ENCODE measurements around the gene SAMSN1. TPM values are rescaled to one million over a fixed set of nuclear protein-coding genes. Genes with fewer than 3 reads are reported as not detected.

Gene SAMSN1
- total RNA-seq, 2 experiments from 2014 or later = 2.8 TPM; not detected in 1

GRCh38 chr21:14585122-14585521, 39.0 kb upstream of the SAMSN1 start:
- Histone ChIP-seq H3K4me3 (ENCODE audit: low read depth, low read length, poor library complexity, severe bottlenecking) (no peak overlapping the region), H3K79me2 (ENCODE audit: insufficient read depth, low read depth, low read length) (no peaks in the 10 kb centered on the region), H3K4me2 (ENCODE audit: low read length) (no peak overlapping the region), H3K4me1 (ENCODE audit: insufficient read depth, low read length, poor library complexity, severe bottlenecking) (no peaks in the 10 kb centered on the region), H3K9me2 (ENCODE audit: insufficient read depth, low read length) (no peaks in the 10 kb centered on the region), H3K36me3 (ENCODE audit: insufficient read depth, low read length) (no peaks in the 10 kb centered on the region), H3K9me3 (ENCODE audit: low read length) (no peaks in the 10 kb centered on the region), H3K27ac (ENCODE audit: low read depth, low read length, poor library complexity, severe bottlenecking) (no peak overlapping the region), H4K20me1 (ENCODE audit: insufficient read depth, low read length) (no peaks in the 10 kb centered on the region), H2AFZ (ENCODE audit: low read length) (no peak overlapping the region)
- intact Hi-C loops (cut with micrococcal nuclease; ENCODE audit: unreplicated experiment) = no loop called here
- no TSS peak for BruUV-seq (replicated peaks)
- DNase-seq (ENCODE audit: low spot score) = no peak
- TF ChIP-seq, protein P1, sequence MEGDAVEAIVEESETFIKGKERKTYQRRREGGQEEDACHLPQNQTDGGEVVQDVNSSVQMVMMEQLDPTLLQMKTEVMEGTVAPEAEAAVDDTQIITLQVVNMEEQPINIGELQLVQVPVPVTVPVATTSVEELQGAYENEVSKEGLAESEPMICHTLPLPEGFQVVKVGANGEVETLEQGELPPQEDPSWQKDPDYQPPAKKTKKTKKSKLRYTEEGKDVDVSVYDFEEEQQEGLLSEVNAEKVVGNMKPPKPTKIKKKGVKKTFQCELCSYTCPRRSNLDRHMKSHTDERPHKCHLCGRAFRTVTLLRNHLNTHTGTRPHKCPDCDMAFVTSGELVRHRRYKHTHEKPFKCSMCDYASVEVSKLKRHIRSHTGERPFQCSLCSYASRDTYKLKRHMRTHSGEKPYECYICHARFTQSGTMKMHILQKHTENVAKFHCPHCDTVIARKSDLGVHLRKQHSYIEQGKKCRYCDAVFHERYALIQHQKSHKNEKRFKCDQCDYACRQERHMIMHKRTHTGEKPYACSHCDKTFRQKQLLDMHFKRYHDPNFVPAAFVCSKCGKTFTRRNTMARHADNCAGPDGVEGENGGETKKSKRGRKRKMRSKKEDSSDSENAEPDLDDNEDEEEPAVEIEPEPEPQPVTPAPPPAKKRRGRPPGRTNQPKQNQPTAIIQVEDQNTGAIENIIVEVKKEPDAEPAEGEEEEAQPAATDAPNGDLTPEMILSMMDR (conservative IDR thresholded peaks at IDR 0.05; ENCODE audit: low read length) = no peak
- TF ChIP-seq EZH2phosphoT487 (IDR thresholded peaks at IDR 0.05; ENCODE audit: borderline replicate concordance, low read depth, low read length) = no peak
- ChIA-PET POLR2A (no interaction called here), CTCF (ENCODE audit: unreplicated experiment) (no interaction called here)

- DNase-seq (ENCODE audit: low spot score) = no peak
- H3K4me3 ChIP-seq (ENCODE audit: low read depth, low read length, poor library complexity, severe bottlenecking) = no peak overlapping the region
- no TSS peak for BruUV-seq (replicated peaks)
- intact Hi-C loops (cut with micrococcal nuclease; ENCODE audit: unreplicated experiment) = no loop called here
- CTCF ChIA-PET (ENCODE audit: unreplicated experiment) = no interaction called here
- no peaks in the 10 kb centered on the region for H3K4me1 ChIP-seq (ENCODE audit: insufficient read depth, low read length, poor library complexity, severe bottlenecking)
- no peaks in the 10 kb centered on the region for H3K9me2 ChIP-seq (ENCODE audit: insufficient read depth, low read length)
- no peak overlapping the region for H2AFZ ChIP-seq (ENCODE audit: low read length)
- no peak overlapping the region for H3K4me2 ChIP-seq (ENCODE audit: low read length)
- no peaks in the 10 kb centered on the region for H3K9me3 ChIP-seq (ENCODE audit: low read length)
- no peak for TF ChIP-seq EZH2phosphoT487 (IDR thresholded peaks at IDR 0.05; ENCODE audit: borderline replicate concordance, low read depth, low read length)
- TF ChIP-seq, protein P1 (conservative IDR thresholded peaks at IDR 0.05; ENCODE audit: low read length) = no peak
- no peaks in the 10 kb centered on the region for H3K79me2 ChIP-seq (ENCODE audit: insufficient read depth, low read depth, low read length)
- no peaks in the 10 kb centered on the region for H3K36me3 ChIP-seq (ENCODE audit: insufficient read depth, low read length)
- no peaks in the 10 kb centered on the region for H4K20me1 ChIP-seq (ENCODE audit: insufficient read depth, low read length)
- H3K27ac ChIP-seq (ENCODE audit: low read depth, low read length, poor library complexity, severe bottlenecking) = no peak overlapping the region
- POLR2A ChIA-PET = interaction anchor here (0.7 kb wide), 1 partner anchor 539 kb away, joined by 3 read pairs; no protein-coding TSS in a partner anchor
Observed at GRCh38 chr21:14584357-14585095, 38.4 kb upstream of the SAMSN1 start.

GRCh38 chr21:14583629-14584255, 37.6 kb upstream of the SAMSN1 start:
- no peak overlapping the region for H3K27ac ChIP-seq (ENCODE audit: low read depth, low read length, poor library complexity, severe bottlenecking)
- no peak overlapping the region for H3K4me3 ChIP-seq (ENCODE audit: low read depth, low read length, poor library complexity, severe bottlenecking)
- H3K9me3 ChIP-seq (ENCODE audit: low read length) = no peaks in the 10 kb centered on the region
- TF ChIP-seq, protein P1 (conservative IDR thresholded peaks at IDR 0.05; ENCODE audit: low read length) = no peak
- no peak for TF ChIP-seq EZH2phosphoT487 (IDR thresholded peaks at IDR 0.05; ENCODE audit: borderline replicate concordance, low read depth, low read length)
- no TSS peak for BruUV-seq (replicated peaks)
- intact Hi-C loops (cut with micrococcal nuclease; ENCODE audit: unreplicated experiment) = no loop called here
- H3K4me2 ChIP-seq (ENCODE audit: low read length) = no peak overlapping the region
- no peak overlapping the region for H2AFZ ChIP-seq (ENCODE audit: low read length)
- H3K4me1 ChIP-seq (ENCODE audit: insufficient read depth, low read length, poor library complexity, severe bottlenecking) = no peaks in the 10 kb centered on the region
- CTCF ChIA-PET (ENCODE audit: unreplicated experiment) = no interaction called here
- H3K36me3 ChIP-seq (ENCODE audit: insufficient read depth, low read length) = no peaks in the 10 kb centered on the region
- no peaks in the 10 kb centered on the region for H4K20me1 ChIP-seq (ENCODE audit: insufficient read depth, low read length)
- H3K9me2 ChIP-seq (ENCODE audit: insufficient read depth, low read length) = no peaks in the 10 kb centered on the region
- no peak for DNase-seq (ENCODE audit: low spot score)
- no peaks in the 10 kb centered on the region for H3K79me2 ChIP-seq (ENCODE audit: insufficient read depth, low read depth, low read length)
- POLR2A ChIA-PET = interaction anchor here (0.7 kb wide), 2 partner anchors 104 to 538 kb away, joined by 3 read pairs; no protein-coding TSS in a partner anchor

All from OCI-LY7 (cell line).